HEK293 (cell line): ENCODE results near the gene TTC32.

Experiments
- CTCF ChIA-PET: fragments of 350-600 bp; formaldehyde crosslinking; extraction: SDS; loops from one replicate; lab custom pipeline; 2021; ENCODE audit warnings: antibody characterized with exemption; lab: Yijun Ruan, JAX
- POLR2A ChIA-PET: fragments of 300-600 bp; formaldehyde crosslinking; extraction: SDS; loops from one replicate; lab custom pipeline; 2020; ENCODE audit warnings: antibody characterized with exemption, inconsistent platforms; lab: Yijun Ruan, JAX
- H3K27ac ChIP-seq: fragments of 200-500 bp; sonication (Bioruptor generic); 2 replicates; pipeline ENCODE4 v1.5.1; 2014; ENCODE audit warnings: low read depth, low read length, control low read depth, inconsistent platforms; ENCODE audit errors: extremely low read depth
- H3K36me3 ChIP-seq, 2 experiments: fragments of 200-500 bp in 1 of 2; sonication (Bioruptor generic) in 1 of 2; 1 replicate in 1 of 2; 2 replicates in 1 of 2; pipeline ENCODE4 v1.5.1; 2014 to 2017; ENCODE audit warnings: inconsistent platforms in 2 of 2, low read length in 2 of 2; ENCODE audit not compliant: control insufficient read depth in 2 of 2, insufficient read depth in 1 of 2
- H3K4me1 ChIP-seq: fragments of 200-500 bp; sonication (Bioruptor generic); 2 replicates; pipeline ENCODE4 v1.5.1; 2014; ENCODE audit warnings: mild to moderate bottlenecking, low read length, inconsistent platforms; ENCODE audit not compliant: control insufficient read depth, insufficient read depth
- H3K4me3 ChIP-seq: 2 replicates; pipeline ENCODE4 v1.5.1; 2011; ENCODE audit warnings: low read depth, mild to moderate bottlenecking, control low read depth, low read length, moderate library complexity
- H3K9me3 ChIP-seq: fragments of 200-500 bp; sonication (Bioruptor generic); 2 replicates; pipeline ENCODE4 v1.5.1; 2014; ENCODE audit warnings: low read depth, low read length, inconsistent platforms; ENCODE audit not compliant: control insufficient read depth, insufficient read depth
- GFI1B ChIP-seq: fragments of 450-650 bp; formaldehyde crosslinking; IDR thresholded peaks from 2 replicates; pipeline ENCODE4 v1.5.1; 2016; ENCODE audit warnings: missing biosample characterization, missing genetic modification characterization
- KLF8 ChIP-seq: fragments of 450-650 bp; formaldehyde crosslinking; IDR thresholded peaks from 2 replicates; pipeline ENCODE4 v1.5.1; 2016; ENCODE audit warnings: missing biosample characterization, missing genetic modification characterization
- MEIS1 ChIP-seq: sonication (generic); formaldehyde crosslinking; IDR thresholded peaks from 2 replicates; pipeline ENCODE4 v1.8.1; 2022; ENCODE audit warnings: missing genetic modification reagents, mild to moderate bottlenecking, borderline replicate concordance
- PRDM4 ChIP-seq: fragments of 450-650 bp; formaldehyde crosslinking; IDR thresholded peaks from 2 replicates; pipeline ENCODE4 v1.5.1; 2017; ENCODE audit warnings: missing biosample characterization, missing genetic modification characterization
- SETDB1 ChIP-seq: IDR thresholded peaks from one replicate; pipeline ENCODE4 v1.6.1; 2017; ENCODE audit warnings: mild to moderate bottlenecking, low read length, moderate library complexity, mixed read lengths; ENCODE audit not compliant: insufficient read length
- TSHZ1 ChIP-seq: fragments of 450-650 bp; formaldehyde crosslinking; IDR thresholded peaks from 2 replicates; pipeline ENCODE4 v1.5.1; 2016; ENCODE audit warnings: missing biosample characterization, missing genetic modification characterization, borderline replicate concordance
- ZBTB20 ChIP-seq: fragments of 450-650 bp; formaldehyde crosslinking; IDR thresholded peaks from 2 replicates; pipeline ENCODE4 v1.5.1; 2016; ENCODE audit warnings: missing biosample characterization, missing genetic modification characterization
- ZFHX2 ChIP-seq: fragments of 450-650 bp; formaldehyde crosslinking; conservative IDR thresholded peaks from 2 replicates; pipeline ENCODE4 v1.5.1; 2016; ENCODE audit warnings: missing biosample characterization, missing genetic modification characterization
- ZNF121 ChIP-seq: fragments of 450-650 bp; formaldehyde crosslinking; IDR thresholded peaks from 2 replicates; pipeline ENCODE4 v1.5.1; 2016; ENCODE audit warnings: missing biosample characterization, missing genetic modification characterization
- ZNF16 ChIP-seq: fragments of 450-650 bp; formaldehyde crosslinking; IDR thresholded peaks from 2 replicates; pipeline ENCODE4 v1.5.1; 2016; ENCODE audit warnings: low read depth, missing biosample characterization, missing genetic modification characterization
- ZNF24 ChIP-seq: fragments of 450-650 bp; formaldehyde crosslinking; IDR thresholded peaks from 2 replicates; pipeline ENCODE4 v1.5.1; 2016; ENCODE audit warnings: missing biosample characterization, missing genetic modification characterization
- ZNF274 ChIP-seq, 2 experiments: fragments of 200-500 bp in 1 of 2; fragments of 450-650 bp in 1 of 2; sonication (Bioruptor generic) in 1 of 2; formaldehyde crosslinking in 1 of 2; IDR thresholded peaks; 2 replicates each; pipeline versions ENCODE4 v1.5.1 to v1.6.1; 2014 to 2016; ENCODE audit warnings: borderline replicate concordance in 1 of 2, inconsistent platforms in 1 of 2, low read length in 1 of 2, missing biosample characterization in 1 of 2, missing genetic modification characterization in 1 of 2
- ZNF292 ChIP-seq: fragments of 450-650 bp; formaldehyde crosslinking; IDR thresholded peaks from 2 replicates; pipeline ENCODE4 v1.5.1; 2016; ENCODE audit warnings: low read depth, missing biosample characterization, missing genetic modification characterization, borderline replicate concordance
- ZNF335 ChIP-seq: fragments of 450-650 bp; formaldehyde crosslinking; conservative IDR thresholded peaks from 2 replicates; pipeline ENCODE4 v1.5.1; 2016; ENCODE audit warnings: missing biosample characterization, missing genetic modification characterization
- ZNF37A ChIP-seq: fragments of 450-650 bp; IDR thresholded peaks from 2 replicates; pipeline ENCODE4 v1.5.1; 2018; ENCODE audit warnings: missing biosample characterization, missing genetic modification characterization
- ZNF513 ChIP-seq: fragments of 450-650 bp; IDR thresholded peaks from 2 replicates; pipeline ENCODE4 v1.5.1; 2018; ENCODE audit warnings: missing biosample characterization, missing genetic modification characterization
- ZNF558 ChIP-seq: fragments of 450-650 bp; formaldehyde crosslinking; IDR thresholded peaks from 2 replicates; pipeline ENCODE4 v1.5.1; 2016; ENCODE audit warnings: missing biosample characterization, missing genetic modification characterization
- ZNF610 ChIP-seq: fragments of 450-650 bp; formaldehyde crosslinking; IDR thresholded peaks from 2 replicates; pipeline ENCODE4 v1.5.1; 2016; ENCODE audit warnings: missing biosample characterization, missing genetic modification characterization, borderline replicate concordance
- ZNF621 ChIP-seq: fragments of 450-650 bp; formaldehyde crosslinking; IDR thresholded peaks from 2 replicates; pipeline ENCODE4 v1.5.1; 2017; ENCODE audit warnings: missing biosample characterization, missing genetic modification characterization
- ZNF785 ChIP-seq: fragments of 450-650 bp; formaldehyde crosslinking; IDR thresholded peaks from 2 replicates; pipeline ENCODE4 v1.5.1; 2016; ENCODE audit warnings: missing biosample characterization, missing genetic modification characterization
- ZSCAN23 ChIP-seq: fragments of 450-650 bp; formaldehyde crosslinking; IDR thresholded peaks from 2 replicates; pipeline ENCODE4 v1.5.1; 2016; ENCODE audit warnings: missing biosample characterization, missing genetic modification characterization
- ZSCAN30 ChIP-seq: fragments of 450-650 bp; IDR thresholded peaks from 2 replicates; pipeline ENCODE4 v1.5.1; 2018; ENCODE audit warnings: missing biosample characterization, mild to moderate bottlenecking, missing genetic modification characterization, moderate library complexity
- ZSCAN5A ChIP-seq: fragments of 450-650 bp; formaldehyde crosslinking; IDR thresholded peaks from 2 replicates; pipeline ENCODE4 v1.5.1; 2016; ENCODE audit warnings: missing biosample characterization, missing genetic modification characterization
- TF ChIP-seq, protein P1 (sequence below): fragments of 450-650 bp; formaldehyde crosslinking; IDR thresholded peaks from 2 replicates; pipeline ENCODE4; 2016; ENCODE audit warnings: missing biosample characterization, missing genetic modification characterization
- TF ChIP-seq, protein P2 (sequence below): fragments of 450-650 bp; formaldehyde crosslinking; IDR thresholded peaks from 2 replicates; pipeline ENCODE4 v1.5.1; 2016; ENCODE audit warnings: missing biosample characterization, missing genetic modification characterization

Gene TTC32

GRCh38 chr2:19866771-19867170 is 35.0 kb downstream of the TTC32 start:
- Histone ChIP-seq H3K4me3 (no peak overlapping the region), H3K36me3 (no peaks in the 10 kb centered on the region), H3K9me3 (no peaks in the 10 kb centered on the region), H3K27ac (no peak overlapping the region), H3K4me1 (no peaks in the 10 kb centered on the region)
- CTCF ChIA-PET: no interaction called here
- TF ChIP-seq GFI1B (tag by site-specific recombination) (no peak), ZNF292 (no peak), ZSCAN23 (tag by site-specific recombination) (no peak), ZNF274 (IDR thresholded peaks at IDR 0.05; ENCODE audit: low read length) (no peak), ZNF274 (tag by site-specific recombination; IDR thresholded peaks at IDR 0.05; ENCODE audit: borderline replicate concordance) (no peak), ZFHX2 (tag by site-specific recombination) (no peak), TSHZ1 (tag by site-specific recombination) (no peak), ZNF558 (tag by site-specific recombination) (no peak), PRDM4 (tag by site-specific recombination) (no peak), ZSCAN5A (tag by site-specific recombination) (no peak)
- POLR2A ChIA-PET: no interaction called here

DNA sequence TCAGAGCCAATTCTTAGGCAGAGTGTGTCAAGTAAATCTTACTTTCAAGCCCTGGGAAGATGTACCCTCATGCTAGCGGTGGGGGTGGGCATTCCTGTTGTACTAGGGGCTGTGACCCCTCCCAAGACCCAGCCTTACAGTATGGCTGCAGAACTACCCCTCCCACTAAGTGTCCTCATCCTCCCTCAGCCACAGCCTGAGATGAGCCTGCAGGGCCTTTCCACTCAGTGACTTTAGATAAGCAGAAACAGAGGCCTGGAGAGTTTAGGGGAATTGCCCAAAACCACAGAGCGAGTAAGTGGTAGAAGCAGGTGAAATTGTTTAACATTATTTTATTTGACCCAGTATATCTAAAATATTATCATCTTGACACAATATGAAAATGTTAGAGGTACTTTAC is 36.6 kb downstream of the TTC32 start:
- Histone ChIP-seq H3K9me3 (no peaks in the 10 kb centered on the region), H3K27ac (no peak overlapping the region), H3K4me3 (no peak overlapping the region), H3K36me3 (no peaks in the 10 kb centered on the region), H3K4me1 (no peaks in the 10 kb centered on the region)
- ChIA-PET POLR2A (no interaction called here), CTCF (interaction anchor here (0.5 to 3.2 kb wide), 7 partner anchors 8 to 1478 kb away, joined by 4 to 13 read pairs (median 5); no protein-coding TSS in a partner anchor)
- TF ChIP-seq ZNF16 (tag by site-specific recombination): no peak
- TF ChIP-seq SETDB1: no peak
- no peak for TF ChIP-seq ZNF785 (tag by site-specific recombination)
- no peak for TF ChIP-seq ZNF513
- TF ChIP-seq ZNF621: no peak
- TF ChIP-seq, protein P1, sequence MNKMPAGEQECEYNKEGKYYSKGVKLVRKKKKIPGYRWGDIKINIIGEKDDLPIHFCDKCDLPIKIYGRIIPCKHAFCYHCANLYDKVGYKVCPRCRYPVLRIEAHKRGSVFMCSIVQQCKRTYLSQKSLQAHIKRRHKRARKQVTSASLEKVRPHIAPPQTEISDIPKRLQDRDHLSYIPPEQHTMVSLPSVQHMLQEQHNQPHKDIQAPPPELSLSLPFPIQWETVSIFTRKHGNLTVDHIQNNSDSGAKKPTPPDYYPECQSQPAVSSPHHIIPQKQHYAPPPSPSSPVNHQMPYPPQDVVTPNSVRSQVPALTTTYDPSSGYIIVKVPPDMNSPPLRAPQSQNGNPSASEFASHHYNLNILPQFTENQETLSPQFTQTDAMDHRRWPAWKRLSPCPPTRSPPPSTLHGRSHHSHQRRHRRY (tag by site-specific recombination): no peak
- TF ChIP-seq ZNF335 (tag by site-specific recombination): no peak
- no peak for TF ChIP-seq ZNF24
- no peak for TF ChIP-seq ZNF37A (tag by site-specific recombination)
- TF ChIP-seq MEIS1 (CRISPR knock-in tag): no peak
- no peak for TF ChIP-seq ZNF610 (tag by site-specific recombination)
- TF ChIP-seq, protein P2, sequence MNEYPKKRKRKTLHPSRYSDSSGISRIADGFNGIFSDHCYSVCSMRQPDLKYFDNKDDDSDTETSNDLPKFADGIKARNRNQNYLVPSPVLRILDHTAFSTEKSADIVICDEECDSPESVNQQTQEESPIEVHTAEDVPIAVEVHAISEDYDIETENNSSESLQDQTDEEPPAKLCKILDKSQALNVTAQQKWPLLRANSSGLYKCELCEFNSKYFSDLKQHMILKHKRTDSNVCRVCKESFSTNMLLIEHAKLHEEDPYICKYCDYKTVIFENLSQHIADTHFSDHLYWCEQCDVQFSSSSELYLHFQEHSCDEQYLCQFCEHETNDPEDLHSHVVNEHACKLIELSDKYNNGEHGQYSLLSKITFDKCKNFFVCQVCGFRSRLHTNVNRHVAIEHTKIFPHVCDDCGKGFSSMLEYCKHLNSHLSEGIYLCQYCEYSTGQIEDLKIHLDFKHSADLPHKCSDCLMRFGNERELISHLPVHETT (tag by site-specific recombination): no peak
- TF ChIP-seq ZNF121 (tag by site-specific recombination): no peak
- no peak for TF ChIP-seq ZBTB20 (tag by site-specific recombination)
- no peak for TF ChIP-seq KLF8 (tag by site-specific recombination)
- no peak for TF ChIP-seq ZSCAN30 (tag by site-specific recombination)
- TF ChIP-seq, all 188 proteins: peak for 0
